Neural cell (in vitro differentiated cells): ENCODE data around the gene ANGPTL2. TPM values are rescaled to one million over a fixed set of nuclear protein-coding genes. Genes with fewer than 3 reads are reported as not detected.

Source experiments
- H2AFZ ChIP-seq: fragments of 200-600, 300-800 bp; sonication (generic), shearing (Covaris generic); 2 replicates; pipeline ENCODE4 v1.6.0; 2014; ENCODE audit warnings: low read depth, mild to moderate bottlenecking, antibody characterized with exemption, low read length, moderate library complexity
- H3F3A ChIP-seq: fragments of 200-600 bp; shearing (Covaris generic); 2 replicates; pipeline ENCODE4 v1.6.1; 2016; ENCODE audit warnings: mild to moderate bottlenecking, moderate library complexity, mixed read lengths, antibody characterized with exemption, low read length; ENCODE audit not compliant: insufficient read depth, poor library complexity, severe bottlenecking
- H3K27ac ChIP-seq: fragments of 200-600, 300-800 bp; sonication (generic), shearing (Covaris generic); 2 replicates; pipeline ENCODE4 v1.5.1; 2014; ENCODE audit warnings: mild to moderate bottlenecking, low read length, moderate library complexity
- H3K27me3 ChIP-seq: fragments of 300-800, 200-600 bp; sonication (generic), shearing (Covaris generic); 2 replicates; pipeline ENCODE4 v1.6.0; 2014; ENCODE audit warnings: mild to moderate bottlenecking, low read depth, low read length, moderate library complexity; ENCODE audit not compliant: insufficient read depth
- H3K36me3 ChIP-seq: fragments of 300-800, 200-600 bp; sonication (generic), shearing (Covaris generic); 2 replicates; pipeline ENCODE4 v1.5.1; 2014; ENCODE audit warnings: mild to moderate bottlenecking, antibody characterized with exemption, low read length, moderate library complexity; ENCODE audit not compliant: insufficient read depth
- H3K4me2 ChIP-seq: fragments of 300-800, 200-600 bp; sonication (generic), shearing (Covaris generic); 2 replicates; pipeline ENCODE4 v1.6.0; 2014; ENCODE audit warnings: mild to moderate bottlenecking, low read length
- H3K4me3 ChIP-seq: fragments of 300-800, 200-600 bp; sonication (generic), shearing (Covaris generic); 2 replicates; pipeline ENCODE4 v1.5.1; 2014; ENCODE audit warnings: mild to moderate bottlenecking, low read length, moderate library complexity
- H3K79me2 ChIP-seq: fragments of 200-600 bp; shearing (Covaris generic); replicated peaks from 2 replicates; pipeline ENCODE4 v1.6.0; 2014; ENCODE audit warnings: mild to moderate bottlenecking, low read length, moderate library complexity; ENCODE audit not compliant: insufficient read depth
- H3K9ac ChIP-seq: fragments of 300-800, 200-600 bp; sonication (generic), shearing (Covaris generic); 2 replicates; pipeline ENCODE4 v1.6.1; 2016; ENCODE audit warnings: mild to moderate bottlenecking, low read length, mixed read lengths
- H3K9me2 ChIP-seq: fragments of 200-600 bp; shearing (Covaris generic); 2 replicates; pipeline ENCODE4 v1.6.1; 2016; ENCODE audit warnings: mild to moderate bottlenecking, low read length, mixed read lengths; ENCODE audit not compliant: insufficient read depth
- H3K9me3 ChIP-seq: fragments of 200-600, 300-800 bp; sonication (generic), shearing (Covaris generic); 2 replicates; pipeline ENCODE4 v1.6.1; 2016; ENCODE audit warnings: mild to moderate bottlenecking, mixed run types, low read length, moderate library complexity, mixed read lengths
- H4K20me1 ChIP-seq: fragments of 200-600 bp; shearing (Covaris generic); 2 replicates; pipeline ENCODE4 v1.6.1; 2016; ENCODE audit warnings: mild to moderate bottlenecking, mixed run types; ENCODE audit not compliant: insufficient read depth
- CTCF ChIP-seq: fragments of 450-650 bp; IDR thresholded peaks from 2 replicates; pipeline ENCODE4 v1.5.1; 2014; ENCODE audit warnings: antibody characterized with exemption, mild to moderate bottlenecking, moderate library complexity; ENCODE audit not compliant: poor library complexity, severe bottlenecking
- EP300 ChIP-seq: fragments of 450-650 bp; conservative IDR thresholded peaks from 2 replicates; pipeline ENCODE4 v1.6.1; 2014; ENCODE audit warnings: antibody characterized with exemption, mild to moderate bottlenecking, moderate library complexity; ENCODE audit not compliant: poor library complexity, severe bottlenecking
- EZH2 ChIP-seq: fragments of 200-600, 300-800 bp; shearing (Covaris generic), sonication (generic); IDR thresholded peaks from 2 replicates; pipeline ENCODE4 v1.6.1; 2014; ENCODE audit warnings: antibody characterized with exemption, low read length, borderline replicate concordance, mild to moderate bottlenecking; ENCODE audit not compliant: insufficient read depth, poor library complexity, severe bottlenecking
- MXI1 ChIP-seq: fragments of 450-650 bp; conservative IDR thresholded peaks from 2 replicates; pipeline ENCODE4 v1.6.1; 2014; ENCODE audit warnings: antibody characterized with exemption, mild to moderate bottlenecking; ENCODE audit not compliant: poor library complexity, severe bottlenecking
- POLR2AphosphoS5 ChIP-seq: IDR thresholded peaks from 2 replicates; pipeline ENCODE4 v1.6.1; 2012
- RAD21 ChIP-seq: fragments of 450-650 bp; conservative IDR thresholded peaks from 2 replicates; pipeline ENCODE4 v1.6.1; 2014; ENCODE audit warnings: antibody characterized with exemption, mild to moderate bottlenecking, moderate library complexity
- SMC3 ChIP-seq: fragments of 450-650 bp; conservative IDR thresholded peaks from 2 replicates; pipeline ENCODE4 v1.6.1; 2014; ENCODE audit warnings: antibody characterized with exemption, mild to moderate bottlenecking, moderate library complexity; ENCODE audit not compliant: poor library complexity
- TAF1 ChIP-seq: IDR thresholded peaks from 2 replicates; pipeline ENCODE4 v1.6.1; 2012; ENCODE audit warnings: low read depth
- polyA plus RNA-seq: library from polyadenylated mRNA; depleted of rRNA; stranded (reverse); fragments of >200 nt; gene quantifications from 2 replicates; pipeline ENCODE4 v1.2.3, GENCODE V29; 2014
- TF ChIP-seq, protein P1 (sequence below): IDR thresholded peaks from 2 replicates; pipeline ENCODE4 v1.6.1; 2012; ENCODE audit warnings: borderline replicate concordance

Gene ANGPTL2
- polyA plus RNA-seq, 1 donor from 2014 or later: not detected

- Histone ChIP-seq H3K9me2 (no peaks in the 10 kb centered on the region), H3K36me3 (no peaks in the 10 kb centered on the region), H3K9me3 (no peaks in the 10 kb centered on the region), H3F3A (no peaks in the 10 kb centered on the region), H3K27ac (no peak overlapping the region), H4K20me1 (no peaks in the 10 kb centered on the region), H3K9ac (no peak overlapping the region), H3K4me3 (no peak overlapping the region), H2AFZ (no peak overlapping the region), H3K27me3 (no peaks in the 10 kb centered on the region), H3K79me2 (no peaks in the 10 kb centered on the region), H3K4me2 (no peak overlapping the region)
- TF ChIP-seq POLR2AphosphoS5 (no peak), SMC3 (no peak), MXI1 (no peak), EP300 (no peak), EZH2 (no peak), CTCF (no peak), TAF1 (no peak), RAD21 (no peak)
- TF ChIP-seq, protein P1, sequence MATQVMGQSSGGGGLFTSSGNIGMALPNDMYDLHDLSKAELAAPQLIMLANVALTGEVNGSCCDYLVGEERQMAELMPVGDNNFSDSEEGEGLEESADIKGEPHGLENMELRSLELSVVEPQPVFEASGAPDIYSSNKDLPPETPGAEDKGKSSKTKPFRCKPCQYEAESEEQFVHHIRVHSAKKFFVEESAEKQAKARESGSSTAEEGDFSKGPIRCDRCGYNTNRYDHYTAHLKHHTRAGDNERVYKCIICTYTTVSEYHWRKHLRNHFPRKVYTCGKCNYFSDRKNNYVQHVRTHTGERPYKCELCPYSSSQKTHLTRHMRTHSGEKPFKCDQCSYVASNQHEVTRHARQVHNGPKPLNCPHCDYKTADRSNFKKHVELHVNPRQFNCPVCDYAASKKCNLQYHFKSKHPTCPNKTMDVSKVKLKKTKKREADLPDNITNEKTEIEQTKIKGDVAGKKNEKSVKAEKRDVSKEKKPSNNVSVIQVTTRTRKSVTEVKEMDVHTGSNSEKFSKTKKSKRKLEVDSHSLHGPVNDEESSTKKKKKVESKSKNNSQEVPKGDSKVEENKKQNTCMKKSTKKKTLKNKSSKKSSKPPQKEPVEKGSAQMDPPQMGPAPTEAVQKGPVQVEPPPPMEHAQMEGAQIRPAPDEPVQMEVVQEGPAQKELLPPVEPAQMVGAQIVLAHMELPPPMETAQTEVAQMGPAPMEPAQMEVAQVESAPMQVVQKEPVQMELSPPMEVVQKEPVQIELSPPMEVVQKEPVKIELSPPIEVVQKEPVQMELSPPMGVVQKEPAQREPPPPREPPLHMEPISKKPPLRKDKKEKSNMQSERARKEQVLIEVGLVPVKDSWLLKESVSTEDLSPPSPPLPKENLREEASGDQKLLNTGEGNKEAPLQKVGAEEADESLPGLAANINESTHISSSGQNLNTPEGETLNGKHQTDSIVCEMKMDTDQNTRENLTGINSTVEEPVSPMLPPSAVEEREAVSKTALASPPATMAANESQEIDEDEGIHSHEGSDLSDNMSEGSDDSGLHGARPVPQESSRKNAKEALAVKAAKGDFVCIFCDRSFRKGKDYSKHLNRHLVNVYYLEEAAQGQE: no peak
These were observed 17.7 kb upstream of the ANGPTL2 start for GRCh38 chr9:127140181-127140580.

DNA sequence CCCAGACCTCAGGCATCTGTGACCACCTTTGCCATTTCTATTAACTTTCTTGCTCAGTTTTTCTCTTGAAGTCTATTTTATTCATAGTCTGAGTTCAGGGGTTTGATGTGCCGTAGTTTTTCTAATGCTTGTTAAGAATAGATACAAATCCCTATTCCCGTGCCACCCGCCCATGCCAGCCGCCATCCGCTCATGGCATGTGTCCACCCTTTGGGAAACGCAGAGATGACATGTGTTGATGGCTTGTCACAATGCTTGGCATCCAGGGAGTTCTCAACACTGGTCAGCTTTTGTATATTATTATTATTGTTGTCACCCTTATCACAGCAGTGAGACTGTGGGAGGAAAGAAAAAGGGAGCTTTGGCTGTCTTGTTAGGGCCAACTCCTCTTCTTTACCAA, 17.3 kb upstream of the ANGPTL2 start:
- Histone ChIP-seq H3K9ac (no peak overlapping the region), H3K27ac (no peak overlapping the region), H4K20me1 (no peaks in the 10 kb centered on the region), H3K36me3 (no peaks in the 10 kb centered on the region), H3K27me3 (no peaks in the 10 kb centered on the region), H2AFZ (no peak overlapping the region), H3K4me2 (no peak overlapping the region), H3F3A (no peaks in the 10 kb centered on the region), H3K9me3 (no peaks in the 10 kb centered on the region), H3K4me3 (no peak overlapping the region), H3K79me2 (no peaks in the 10 kb centered on the region), H3K9me2 (no peaks in the 10 kb centered on the region)
- TF ChIP-seq TAF1 (no peak), EP300 (no peak), RAD21 (no peak), POLR2AphosphoS5 (no peak), EZH2 (no peak), CTCF (no peak), MXI1 (no peak), SMC3 (no peak)
- TF ChIP-seq, protein P1: no peak
